Ishikawa (cell line): Measurements from ENCODE around the gene SPAG5.

ENCODE experiments used
- CREB1 ChIP-seq: IDR thresholded peaks from 2 replicates; pipeline ENCODE4 v1.6.1; 2012; ENCODE audit warnings: low read depth
- TAF1 ChIP-seq: IDR thresholded peaks from 2 replicates; pipeline ENCODE4 v1.6.1; 2012; ENCODE audit warnings: low read depth, mild to moderate bottlenecking

DNA sequence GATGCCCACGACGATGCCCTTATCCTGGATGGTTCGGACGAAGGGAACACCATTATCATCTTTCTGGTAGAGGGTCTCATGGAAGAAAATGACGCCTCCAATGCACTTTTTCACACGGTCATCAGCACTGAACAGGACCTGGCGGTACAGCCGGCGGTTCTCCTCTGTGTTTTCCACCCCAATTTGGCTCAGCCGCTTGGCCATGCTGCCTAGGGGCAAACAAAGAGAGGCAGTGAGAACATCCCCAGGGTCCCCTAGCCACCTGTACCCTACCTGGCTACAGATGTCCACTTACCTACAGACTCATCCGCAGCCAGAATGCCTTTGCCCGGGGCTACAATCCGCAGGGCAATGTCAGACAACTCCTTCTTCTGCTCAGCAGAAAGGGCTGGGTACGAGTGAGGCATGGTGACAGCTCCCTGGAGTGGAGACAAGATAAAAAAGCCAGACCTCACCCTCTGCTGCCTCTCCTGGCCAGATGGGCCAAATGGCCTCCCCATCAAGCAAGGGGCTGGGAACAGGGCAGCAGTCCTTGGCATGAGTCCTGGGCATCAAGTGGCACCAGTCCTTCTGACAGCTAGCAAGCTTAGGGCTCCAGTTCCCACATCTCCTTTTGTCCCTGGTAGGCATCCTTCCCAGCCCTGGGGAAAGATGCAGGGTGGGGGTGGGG, 23.6 kb downstream of the SPAG5 start:
- TF ChIP-seq TAF1, result no peak
- TF ChIP-seq CREB1, result no peak
